ENCODE data around the gene CTR9.

DNA sequence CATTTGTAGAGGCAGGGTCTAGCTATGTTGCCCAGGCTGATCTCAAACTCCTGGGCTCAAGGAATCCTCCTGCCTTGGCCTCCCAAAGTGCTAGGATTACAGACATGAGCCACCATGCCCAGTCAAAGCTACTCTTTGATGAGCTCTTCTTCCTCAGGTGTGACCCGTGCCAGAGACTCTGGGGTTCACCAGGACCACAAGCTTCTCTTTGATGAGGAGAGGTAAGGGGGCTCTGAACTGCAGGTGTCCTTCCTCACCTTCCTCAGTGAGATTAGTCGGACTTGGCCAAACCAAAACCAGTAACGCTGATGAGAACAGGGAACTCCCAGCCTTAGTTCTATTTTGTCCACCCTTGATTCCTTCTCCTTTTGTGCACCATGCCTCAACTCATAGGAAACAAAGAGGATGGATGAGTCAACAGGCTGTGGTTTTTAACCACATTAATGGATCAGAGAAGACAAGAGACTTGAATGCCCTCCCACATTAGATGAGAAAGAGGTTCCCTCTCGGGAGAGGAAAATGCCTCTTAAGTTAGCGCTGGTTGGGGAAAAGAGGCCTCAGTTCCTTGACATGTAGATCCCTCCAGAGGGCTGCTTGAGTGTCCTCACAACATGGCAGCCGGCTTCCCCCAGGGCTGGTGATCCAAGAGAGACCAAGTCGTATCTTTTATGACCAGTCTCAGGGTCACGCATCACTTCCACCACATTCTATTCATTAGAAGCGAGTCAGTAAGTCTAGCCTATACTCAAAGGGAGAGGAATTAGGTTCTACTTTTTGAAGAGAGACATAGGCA lies 25.7 kb upstream of the CTR9 start:
- TF ChIP-seq, protein P1, sequence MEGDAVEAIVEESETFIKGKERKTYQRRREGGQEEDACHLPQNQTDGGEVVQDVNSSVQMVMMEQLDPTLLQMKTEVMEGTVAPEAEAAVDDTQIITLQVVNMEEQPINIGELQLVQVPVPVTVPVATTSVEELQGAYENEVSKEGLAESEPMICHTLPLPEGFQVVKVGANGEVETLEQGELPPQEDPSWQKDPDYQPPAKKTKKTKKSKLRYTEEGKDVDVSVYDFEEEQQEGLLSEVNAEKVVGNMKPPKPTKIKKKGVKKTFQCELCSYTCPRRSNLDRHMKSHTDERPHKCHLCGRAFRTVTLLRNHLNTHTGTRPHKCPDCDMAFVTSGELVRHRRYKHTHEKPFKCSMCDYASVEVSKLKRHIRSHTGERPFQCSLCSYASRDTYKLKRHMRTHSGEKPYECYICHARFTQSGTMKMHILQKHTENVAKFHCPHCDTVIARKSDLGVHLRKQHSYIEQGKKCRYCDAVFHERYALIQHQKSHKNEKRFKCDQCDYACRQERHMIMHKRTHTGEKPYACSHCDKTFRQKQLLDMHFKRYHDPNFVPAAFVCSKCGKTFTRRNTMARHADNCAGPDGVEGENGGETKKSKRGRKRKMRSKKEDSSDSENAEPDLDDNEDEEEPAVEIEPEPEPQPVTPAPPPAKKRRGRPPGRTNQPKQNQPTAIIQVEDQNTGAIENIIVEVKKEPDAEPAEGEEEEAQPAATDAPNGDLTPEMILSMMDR (IDR thresholded peaks at IDR 0.05; ENCODE audit: low read length): no peak
- no peak for TF ChIP-seq EZH2 (IDR thresholded peaks at IDR 0.05; ENCODE audit: borderline replicate concordance, low read length)

Data from OCI-LY1 (cell line).